SK-N-SH (cell line): ENCODE data around the gene TMEM92. TPM values are rescaled to one million over a fixed set of nuclear protein-coding genes. Genes with fewer than 3 reads are reported as not detected.

ENCODE experiments used
- CTCF ChIA-PET: fragments of 300-600, 350-600 bp; formaldehyde crosslinking; extraction: SDS; loops from one replicate; lab custom pipeline; 2021; lab: Yijun Ruan, JAX
- POLR2A ChIA-PET: fragments of 350-600 bp; sonication (Branson Sonifier 250); formaldehyde crosslinking; extraction: SDS; loops from one replicate; lab custom pipeline; 2020; ENCODE audit warnings: antibody characterized with exemption, inconsistent platforms; lab: Yijun Ruan, JAX
- DNase-seq: peaks from one replicate; pipeline ENCODE4 v3.0.0; 2012
- H2AFZ ChIP-seq: fragments of 200-600 bp; sonication (generic); 2 replicates; pipeline ENCODE4 v1.8.1; 2016; ENCODE audit warnings: antibody characterized with exemption, mild to moderate bottlenecking, low read depth
- H3F3A ChIP-seq: fragments of 200-600 bp; sonication (generic); replicated peaks from 2 replicates; pipeline ENCODE3; 2016; ENCODE audit warnings: antibody characterized with exemption, mild to moderate bottlenecking; ENCODE audit not compliant: insufficient read depth
- H3K27ac ChIP-seq, 2 experiments: fragments of 200-500 bp in 1 of 2; fragments of 200-600 bp in 1 of 2; sonication (Bioruptor generic) in 1 of 2; sonication (generic), shearing (Covaris generic) in 1 of 2; 2 replicates each; pipeline versions ENCODE4 v1.5.1 to v1.6.1; 2014 to 2016; ENCODE audit warnings: low read depth in 2 of 2, inconsistent platforms in 1 of 2, low read length in 1 of 2, mild to moderate bottlenecking in 1 of 2, mixed read lengths in 1 of 2
- H3K27me3 ChIP-seq: fragments of 200-600 bp; sonication (generic), shearing (Covaris generic); 2 replicates; pipeline ENCODE4 v1.6.1; 2016; ENCODE audit warnings: mixed run types; ENCODE audit not compliant: insufficient read depth
- H3K36me3 ChIP-seq, 2 experiments: fragments of 200-500 bp in 1 of 2; fragments of 200-600 bp in 1 of 2; sonication (Bioruptor generic) in 1 of 2; sonication (generic) in 1 of 2; replicated peaks in 1 of 2; 2 replicates each; pipeline versions ENCODE3 to v1.5.1; 2014 to 2016; ENCODE audit warnings: low read length in 1 of 2, mild to moderate bottlenecking in 1 of 2; ENCODE audit not compliant: insufficient read depth in 2 of 2, control insufficient read depth in 1 of 2
- H3K4me1 ChIP-seq, 2 experiments: fragments of 200-500 bp in 1 of 2; fragments of 200-600 bp in 1 of 2; sonication (Bioruptor generic) in 1 of 2; sonication (generic), shearing (Covaris generic) in 1 of 2; 2 replicates each; pipeline versions ENCODE4 v1.5.1 to v1.6.1; 2014 to 2016; ENCODE audit warnings: low read depth in 1 of 2, low read length in 1 of 2, mixed run types in 1 of 2; ENCODE audit not compliant: insufficient read depth in 2 of 2, control insufficient read depth in 1 of 2
- H3K4me2 ChIP-seq: fragments of 200-600 bp; sonication (generic), shearing (Covaris generic); 2 replicates; pipeline ENCODE4 v1.6.1; 2017; ENCODE audit warnings: mixed run types
- H3K4me3 ChIP-seq, 2 experiments: fragments of 200-500 bp in 1 of 2; fragments of 200-600 bp in 1 of 2; sonication (Bioruptor generic) in 1 of 2; sonication (generic), shearing (Covaris generic) in 1 of 2; 2 replicates each; pipeline versions ENCODE4 v1.5.1 to v1.8.1; 2014 to 2016; ENCODE audit warnings: low read depth in 2 of 2, inconsistent platforms in 1 of 2, low read length in 1 of 2, mild to moderate bottlenecking in 1 of 2, mixed read lengths in 1 of 2, moderate library complexity in 1 of 2
- H3K79me2 ChIP-seq: fragments of 200-600 bp; sonication (generic); 2 replicates; pipeline ENCODE4 v1.8.1; 2017; ENCODE audit warnings: mild to moderate bottlenecking; ENCODE audit not compliant: insufficient read depth
- H3K9ac ChIP-seq: fragments of 200-600 bp; sonication (generic); 2 replicates; pipeline ENCODE4 v1.6.1; 2017; ENCODE audit warnings: mixed run types
- H3K9me2 ChIP-seq: fragments of 200-600 bp; sonication (generic); 2 replicates; pipeline ENCODE4 v1.6.1; 2017; ENCODE audit warnings: mixed run types
- H3K9me3 ChIP-seq: fragments of 200-600 bp; sonication (generic); 2 replicates; pipeline ENCODE4 v1.6.1; 2017; ENCODE audit warnings: mixed run types, mild to moderate bottlenecking, moderate library complexity
- H4K20me1 ChIP-seq: fragments of 200-600 bp; sonication (generic); 2 replicates; pipeline ENCODE4 v1.6.1; 2017; ENCODE audit warnings: mild to moderate bottlenecking, mixed run types; ENCODE audit not compliant: insufficient read depth
- CHD2 ChIP-seq: fragments of 150-350 bp; IDR thresholded peaks from 2 replicates; pipeline ENCODE4 v1.6.1; 2018; ENCODE audit warnings: low read length; ENCODE audit not compliant: partially characterized antibody
- EP300 ChIP-seq, 2 experiments: IDR thresholded peaks; 2 replicates each; pipeline versions ENCODE4 v1.4.0 to v1.6.1; 2012; ENCODE audit warnings: borderline replicate concordance in 1 of 2, low read depth in 1 of 2, low read length in 1 of 2
- EZH2phosphoT487 ChIP-seq: fragments of 200-600 bp; sonication (generic); IDR thresholded peaks from 2 replicates; pipeline ENCODE4 v1.6.1; 2017; ENCODE audit warnings: low read depth, mixed run types, mild to moderate bottlenecking, antibody characterized with exemption, moderate library complexity, borderline replicate concordance
- FOSL2 ChIP-seq: IDR thresholded peaks from 2 replicates; pipeline ENCODE4 v1.4.0; 2012; ENCODE audit warnings: low read depth, mild to moderate bottlenecking, moderate library complexity, borderline replicate concordance
- GABPA ChIP-seq: IDR thresholded peaks from 2 replicates; pipeline ENCODE4 v1.4.0; 2012; ENCODE audit warnings: low read depth, mild to moderate bottlenecking
- GATA2 ChIP-seq: sonication (generic); formaldehyde crosslinking; IDR thresholded peaks from 2 replicates; pipeline ENCODE4 v1.5.0; 2020; ENCODE audit warnings: mild to moderate bottlenecking, missing genetic modification reagents
- JUND ChIP-seq: IDR thresholded peaks from 2 replicates; pipeline ENCODE4 v1.4.0; 2012
- MAX ChIP-seq: IDR thresholded peaks from 2 replicates; pipeline ENCODE4 v1.4.0; 2012; ENCODE audit warnings: low read depth
- MEF2A ChIP-seq: IDR thresholded peaks from 2 replicates; pipeline ENCODE4 v1.4.0; 2012; ENCODE audit warnings: low read depth, borderline replicate concordance
- MXI1 ChIP-seq: IDR thresholded peaks from 2 replicates; pipeline ENCODE4 v1.6.1; 2012; ENCODE audit warnings: mild to moderate bottlenecking, low read depth, low read length, improper control_type of control experiment
- NFIC ChIP-seq: IDR thresholded peaks from 2 replicates; pipeline ENCODE4 v1.4.0; 2012; ENCODE audit warnings: borderline replicate concordance
- PBX3 ChIP-seq: IDR thresholded peaks from 2 replicates; pipeline ENCODE4; 2012
- RAD21 ChIP-seq: IDR thresholded peaks from 2 replicates; pipeline ENCODE4 v1.6.1; 2012; ENCODE audit warnings: mild to moderate bottlenecking, low read length
- RCOR1 ChIP-seq: fragments of 150-350 bp; IDR thresholded peaks from 2 replicates; pipeline ENCODE4 v1.6.1; 2017; ENCODE audit warnings: antibody characterized with exemption, low read length
- RFX5 ChIP-seq: IDR thresholded peaks from 2 replicates; pipeline ENCODE4 v1.6.1; 2012; ENCODE audit warnings: mild to moderate bottlenecking, improper control_type of control experiment, low read length
- RXRA ChIP-seq: IDR thresholded peaks from 2 replicates; pipeline ENCODE4 v1.4.0; 2012; ENCODE audit warnings: low read depth, mild to moderate bottlenecking, borderline replicate concordance
- SIN3A ChIP-seq: IDR thresholded peaks from 2 replicates; pipeline ENCODE4 v1.6.1; 2012; ENCODE audit warnings: low read depth, mild to moderate bottlenecking, low read length, moderate library complexity, borderline replicate concordance
- SMC3 ChIP-seq: IDR thresholded peaks from 2 replicates; pipeline ENCODE4 v1.6.1; 2012; ENCODE audit warnings: low read depth, low read length, improper control_type of control experiment
- TAF1 ChIP-seq: IDR thresholded peaks from 2 replicates; pipeline ENCODE4 v1.6.1; 2012; ENCODE audit warnings: low read depth, mild to moderate bottlenecking, low read length, moderate library complexity, borderline replicate concordance
- TCF12 ChIP-seq: IDR thresholded peaks from 2 replicates; pipeline ENCODE4 v1.4.0; 2012
- USF1 ChIP-seq: IDR thresholded peaks from 2 replicates; pipeline ENCODE4 v1.4.0; 2012; ENCODE audit warnings: low read depth, borderline replicate concordance
- YY1 ChIP-seq: IDR thresholded peaks from 2 replicates; pipeline ENCODE4 v1.4.0; 2012; ENCODE audit warnings: low read depth, mild to moderate bottlenecking
- WGBS: methylation state at CpG from one replicate; pipeline ENCODE4 v1.1.6; 2017; ENCODE audit warnings: low lambda C conversion rate; 5-methylcytosine and 5-hydroxymethylcytosine counted together
- polyA plus RNA-seq, 3 experiments: library from polyadenylated mRNA; depleted of rRNA; stranded (reverse); fragments of >200 nt; gene quantifications; 2 replicates each; pipeline ENCODE4 v1.2.3, GENCODE V29; 2012
- TF ChIP-seq, protein P1 (sequence below): IDR thresholded peaks from 2 replicates; pipeline ENCODE4 v1.6.1; 2012; ENCODE audit warnings: mild to moderate bottlenecking, low read depth, low read length, moderate library complexity

The TMEM92 gene
- polyA plus RNA-seq, 1 of the 3 experiments (the other 2 are of a cell fraction), result 0.46 TPM

GRCh38 chr17:50322271-50322670, 48.0 kb downstream of the TMEM92 start:
- Histone ChIP-seq H3K9me2 (no peaks in the 10 kb centered on the region), H3K79me2 (no peaks in the 10 kb centered on the region), H3K27me3 (no peaks in the 10 kb centered on the region), H2AFZ (no peak overlapping the region), H3K9me3 (no peaks in the 10 kb centered on the region), H4K20me1 (no peaks in the 10 kb centered on the region), H3K36me3 (no peaks in the 10 kb centered on the region), H3K9ac (no peak overlapping the region), H3K4me1 (no peaks in the 10 kb centered on the region; a peak in 1 of 4 replicates), H3K4me2 (no peak overlapping the region), H3K27ac (no peak overlapping the region), H3K4me3 (no peak overlapping the region), H3F3A (peaks cover 11% of the 10 kb centered on the region)
- ChIA-PET POLR2A (no interaction called here), CTCF (interaction anchor here (1.2 to 5.9 kb wide), 6 partner anchors 9 to 121 kb away, joined by 3 to 36 read pairs (median 8); partner anchors contain the start of genes COL1A1 and LRRC59)
- peak; percentile 65 for DNase-seq
- TF ChIP-seq MEF2A, result no peak
- no peak for TF ChIP-seq FOSL2
- TF ChIP-seq GABPA, result no peak
- 0 out of 2 replicates have a peak, but pooled peaks have one; percentile 10 for TF ChIP-seq RFX5
- no peak for TF ChIP-seq RXRA
- TF ChIP-seq RAD21, result no peak; the same call in 1 of the 2 replicates
- peak in 1 of 2 experiments; percentile 79; a peak in 1 of 4 replicates for TF ChIP-seq EP300 (IDR thresholded peaks at IDR 0.05; ENCODE audit: borderline replicate concordance in 1 of 2, low read depth in 1 of 2, low read length in 1 of 2)
- TF ChIP-seq MAX, result no peak
- TF ChIP-seq EZH2phosphoT487, result no peak
- TF ChIP-seq CHD2, result peak; percentile 69
- TF ChIP-seq, protein P1, sequence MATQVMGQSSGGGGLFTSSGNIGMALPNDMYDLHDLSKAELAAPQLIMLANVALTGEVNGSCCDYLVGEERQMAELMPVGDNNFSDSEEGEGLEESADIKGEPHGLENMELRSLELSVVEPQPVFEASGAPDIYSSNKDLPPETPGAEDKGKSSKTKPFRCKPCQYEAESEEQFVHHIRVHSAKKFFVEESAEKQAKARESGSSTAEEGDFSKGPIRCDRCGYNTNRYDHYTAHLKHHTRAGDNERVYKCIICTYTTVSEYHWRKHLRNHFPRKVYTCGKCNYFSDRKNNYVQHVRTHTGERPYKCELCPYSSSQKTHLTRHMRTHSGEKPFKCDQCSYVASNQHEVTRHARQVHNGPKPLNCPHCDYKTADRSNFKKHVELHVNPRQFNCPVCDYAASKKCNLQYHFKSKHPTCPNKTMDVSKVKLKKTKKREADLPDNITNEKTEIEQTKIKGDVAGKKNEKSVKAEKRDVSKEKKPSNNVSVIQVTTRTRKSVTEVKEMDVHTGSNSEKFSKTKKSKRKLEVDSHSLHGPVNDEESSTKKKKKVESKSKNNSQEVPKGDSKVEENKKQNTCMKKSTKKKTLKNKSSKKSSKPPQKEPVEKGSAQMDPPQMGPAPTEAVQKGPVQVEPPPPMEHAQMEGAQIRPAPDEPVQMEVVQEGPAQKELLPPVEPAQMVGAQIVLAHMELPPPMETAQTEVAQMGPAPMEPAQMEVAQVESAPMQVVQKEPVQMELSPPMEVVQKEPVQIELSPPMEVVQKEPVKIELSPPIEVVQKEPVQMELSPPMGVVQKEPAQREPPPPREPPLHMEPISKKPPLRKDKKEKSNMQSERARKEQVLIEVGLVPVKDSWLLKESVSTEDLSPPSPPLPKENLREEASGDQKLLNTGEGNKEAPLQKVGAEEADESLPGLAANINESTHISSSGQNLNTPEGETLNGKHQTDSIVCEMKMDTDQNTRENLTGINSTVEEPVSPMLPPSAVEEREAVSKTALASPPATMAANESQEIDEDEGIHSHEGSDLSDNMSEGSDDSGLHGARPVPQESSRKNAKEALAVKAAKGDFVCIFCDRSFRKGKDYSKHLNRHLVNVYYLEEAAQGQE, result no peak
- no peak; the same call in 1 of the 2 replicates for TF ChIP-seq NFIC
- no peak for TF ChIP-seq YY1
- no peak for TF ChIP-seq SMC3
- TF ChIP-seq MXI1, result peak; percentile 82; the same call in 1 of the 2 replicates
- TF ChIP-seq USF1, result no peak
- peak; percentile 98 for TF ChIP-seq RCOR1
- peak; percentile 33; the same call in 1 of the 2 replicates for TF ChIP-seq TCF12
- no peak for TF ChIP-seq JUND
- no peak for TF ChIP-seq TAF1
- TF ChIP-seq SIN3A, result 0 out of 2 replicates have a peak, but pooled peaks have one; percentile 34
- no peak for TF ChIP-seq PBX3
- peak; percentile 94 for TF ChIP-seq GATA2 (CRISPR knock-in tag)
- WGBS, result 47% methylated on average over 7 of the region's 7 CpGs
